Type B pancreatic cell (in vitro differentiated cells): ENCODE data around the gene R3HDM1. TPM values are rescaled to one million over a fixed set of nuclear protein-coding genes. Genes with fewer than 3 reads are reported as not detected.
"Not testable (repeated sequence)": the region's sequence is repeated elsewhere in the genome, so short reads cannot be mapped to it uniquely, and the experiment has no call there.

Experiments used
- DNase-seq: peaks from one replicate; pipeline ENCODE4 v3.0.0; 2021; ENCODE audit warnings: mixed read lengths; ENCODE audit not compliant: unreplicated experiment; ENCODE audit errors: extremely low spot score
- H3K27ac Mint-ChIP-seq: 2 replicates; pipeline ENCODE4 v1.8.0; 2021; ENCODE audit warnings: mild to moderate bottlenecking, mixed read lengths
- H3K27me3 Mint-ChIP-seq: 2 replicates; pipeline ENCODE4 v1.8.0; 2021; ENCODE audit warnings: mixed read lengths
- H3K36me3 Mint-ChIP-seq: 2 replicates; pipeline ENCODE4 v1.8.0; 2021; ENCODE audit warnings: mixed read lengths
- H3K4me1 Mint-ChIP-seq: one replicate; pipeline ENCODE4 v1.8.0; 2021; ENCODE audit warnings: mixed read lengths; ENCODE audit not compliant: unreplicated experiment
- H3K4me3 Mint-ChIP-seq: 2 replicates; pipeline ENCODE4 v1.8.0; 2021; ENCODE audit warnings: mild to moderate bottlenecking, mixed read lengths
- H3K9me3 Mint-ChIP-seq: 2 replicates; pipeline ENCODE4 v1.8.0; 2021; ENCODE audit warnings: mixed read lengths
- total RNA-seq: library from RNA; stranded (reverse); gene quantifications from 2 replicates; pipeline ENCODE4 v1.2.1, GENCODE V29; 2021; ENCODE audit warnings: low replicate concordance
- TF ChIP-seq, protein P1 (sequence below): fragments of 200-600 bp; sonication (generic); conservative IDR thresholded peaks from 2 replicates; pipeline ENCODE4 v1.5.0; 2021; ENCODE audit warnings: antibody characterized with exemption, mild to moderate bottlenecking

Gene R3HDM1
- total RNA-seq, 1 donor from 2014 or later = 47.5 TPM

- no peak overlapping the region for H3K4me3 Mint-ChIP-seq
- peaks cover 19% of the 10 kb centered on the region for H3K36me3 Mint-ChIP-seq
- H3K27ac Mint-ChIP-seq = no peak overlapping the region
- no peaks in the 10 kb centered on the region for H3K9me3 Mint-ChIP-seq
- TF ChIP-seq, protein P1, sequence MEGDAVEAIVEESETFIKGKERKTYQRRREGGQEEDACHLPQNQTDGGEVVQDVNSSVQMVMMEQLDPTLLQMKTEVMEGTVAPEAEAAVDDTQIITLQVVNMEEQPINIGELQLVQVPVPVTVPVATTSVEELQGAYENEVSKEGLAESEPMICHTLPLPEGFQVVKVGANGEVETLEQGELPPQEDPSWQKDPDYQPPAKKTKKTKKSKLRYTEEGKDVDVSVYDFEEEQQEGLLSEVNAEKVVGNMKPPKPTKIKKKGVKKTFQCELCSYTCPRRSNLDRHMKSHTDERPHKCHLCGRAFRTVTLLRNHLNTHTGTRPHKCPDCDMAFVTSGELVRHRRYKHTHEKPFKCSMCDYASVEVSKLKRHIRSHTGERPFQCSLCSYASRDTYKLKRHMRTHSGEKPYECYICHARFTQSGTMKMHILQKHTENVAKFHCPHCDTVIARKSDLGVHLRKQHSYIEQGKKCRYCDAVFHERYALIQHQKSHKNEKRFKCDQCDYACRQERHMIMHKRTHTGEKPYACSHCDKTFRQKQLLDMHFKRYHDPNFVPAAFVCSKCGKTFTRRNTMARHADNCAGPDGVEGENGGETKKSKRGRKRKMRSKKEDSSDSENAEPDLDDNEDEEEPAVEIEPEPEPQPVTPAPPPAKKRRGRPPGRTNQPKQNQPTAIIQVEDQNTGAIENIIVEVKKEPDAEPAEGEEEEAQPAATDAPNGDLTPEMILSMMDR = no peak
- DNase-seq = no peak
- no peaks in the 10 kb centered on the region for H3K27me3 Mint-ChIP-seq
- no peaks in the 10 kb centered on the region for H3K4me1 Mint-ChIP-seq
Measured at GRCh38 chr2:135647836-135648579, 116.7 kb downstream of the R3HDM1 start.

GRCh38 chr2:135650721-135651120, 119.4 kb downstream of the R3HDM1 start:
- Mint-ChIP-seq H3K27me3 (no peaks in the 10 kb centered on the region), H3K9me3 (no peaks in the 10 kb centered on the region), H3K4me1 (no peaks in the 10 kb centered on the region), H3K27ac (no peak overlapping the region), H3K36me3 (peaks cover 22% of the 10 kb centered on the region), H3K4me3 (no peak overlapping the region)
- TF ChIP-seq, protein P1 = no peak
- no peak for DNase-seq

- no peak for DNase-seq
- Mint-ChIP-seq H3K27me3 (no peaks in the 10 kb centered on the region), H3K4me1 (no peaks in the 10 kb centered on the region), H3K4me3 (no peak overlapping the region), H3K27ac (no peak overlapping the region), H3K36me3 (peaks cover 25% of the 10 kb centered on the region), H3K9me3 (no peaks in the 10 kb centered on the region)
- TF ChIP-seq, protein P1 = no peak
Measured at GRCh38 chr2:135651717-135652116, 120.4 kb downstream of the R3HDM1 start.

DNA sequence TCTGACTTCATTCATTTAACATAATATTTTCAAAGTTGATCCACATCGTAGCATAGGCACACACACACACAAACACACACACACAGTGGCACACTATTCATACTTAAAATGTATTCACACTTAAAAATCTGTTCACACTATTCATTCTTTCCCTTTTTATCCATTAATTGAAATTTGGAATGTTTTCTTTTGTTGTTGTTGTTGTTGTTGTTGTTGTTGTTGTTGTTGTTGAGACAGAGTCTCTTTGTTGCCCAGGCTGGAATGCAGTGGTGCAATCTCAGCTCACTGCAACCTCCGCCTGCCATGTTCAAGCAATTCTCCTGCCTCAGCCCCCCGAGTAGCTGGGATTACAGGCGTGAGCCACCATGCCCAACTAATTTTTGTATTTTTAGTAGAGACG, 123.0 kb downstream of the R3HDM1 start:
- H3K27me3 Mint-ChIP-seq, DNase-seq, H3K4me3 Mint-ChIP-seq, H3K9me3 Mint-ChIP-seq, H3K4me1 Mint-ChIP-seq, H3K27ac Mint-ChIP-seq: not testable (repeated sequence)
- H3K36me3 Mint-ChIP-seq = peaks cover 28% of the 10 kb centered on the region

DNA sequence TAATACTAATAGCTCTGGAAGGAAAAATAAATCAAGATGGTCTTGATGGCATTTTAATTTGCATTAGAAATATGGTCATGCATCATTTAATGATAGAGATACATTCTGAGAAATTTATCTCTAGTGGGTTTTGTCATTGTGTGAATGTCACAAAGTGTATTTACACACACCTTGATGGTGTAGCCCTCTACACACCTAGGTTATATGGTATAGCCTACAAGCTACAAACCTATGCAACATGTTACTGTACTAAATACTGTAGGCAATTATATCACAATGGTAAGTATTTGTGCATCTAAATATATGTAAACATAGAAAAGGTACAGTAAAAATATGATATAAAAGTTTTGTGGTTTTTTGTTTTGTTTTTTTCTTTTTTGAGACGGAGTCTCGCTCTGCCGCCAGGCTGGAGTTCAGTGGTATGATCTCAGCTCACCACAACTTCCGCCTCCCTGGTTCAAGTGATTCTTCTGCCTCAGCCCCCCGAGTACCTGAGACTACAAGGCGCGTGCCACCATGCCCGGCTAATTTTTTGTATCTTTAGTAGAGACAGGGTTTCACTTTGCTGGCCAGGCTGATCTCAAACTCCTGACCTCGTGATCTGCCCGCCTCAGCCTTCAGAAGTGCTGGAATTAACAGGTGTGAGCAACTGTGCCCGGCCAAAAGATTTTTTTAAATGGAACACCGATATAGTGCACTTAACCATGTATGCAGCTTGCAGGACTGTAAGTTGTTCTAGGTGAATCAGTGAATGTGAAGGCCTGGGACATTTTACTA, 126.7 kb downstream of the R3HDM1 start:
- H3K4me3 Mint-ChIP-seq = no peak overlapping the region
- H3K9me3 Mint-ChIP-seq = no peaks in the 10 kb centered on the region
- TF ChIP-seq, protein P1 = no peak
- no peak overlapping the region for H3K27ac Mint-ChIP-seq
- no peaks in the 10 kb centered on the region for H3K27me3 Mint-ChIP-seq
- no peak for DNase-seq
- no peaks in the 10 kb centered on the region for H3K4me1 Mint-ChIP-seq
- H3K36me3 Mint-ChIP-seq = peaks cover 23% of the 10 kb centered on the region

- H3K27ac Mint-ChIP-seq = no peak overlapping the region
- TF ChIP-seq, protein P1 = no peak
- no peak overlapping the region for H3K4me3 Mint-ChIP-seq
- peaks cover 12% of the 10 kb centered on the region for H3K4me1 Mint-ChIP-seq
- peaks cover 16% of the 10 kb centered on the region for H3K36me3 Mint-ChIP-seq
- no peak for DNase-seq
- H3K9me3 Mint-ChIP-seq = no peaks in the 10 kb centered on the region
- no peaks in the 10 kb centered on the region for H3K27me3 Mint-ChIP-seq
Measured at GRCh38 chr2:135662088-135662487, 130.8 kb downstream of the R3HDM1 start.
